Naive thymus-derived CD4-positive, alpha-beta T cell (primary cell): ENCODE results near the gene PCCA. TPM values are rescaled to one million over a fixed set of nuclear protein-coding genes. Genes with fewer than 3 reads are reported as not detected.

ENCODE experiments used
- ATAC-seq: fragments of 150-1000 bp; cut with Tn5 transposase; 2 replicates; pipeline ENCODE4 v1.10.0; 2021; ENCODE audit warnings: mild to moderate bottlenecking, moderate library complexity
- CTCF ChIA-PET: fragments of 350-600 bp; sonication (Branson Sonifier 250); formaldehyde crosslinking; loops from one replicate; lab custom pipeline; 2021; ENCODE audit warnings: antibody characterized with exemption; lab: Charles Lee
- POLR2A ChIA-PET: fragments of 350-600 bp; sonication (Branson Sonifier 250); formaldehyde crosslinking; loops from one replicate; lab custom pipeline; 2021; ENCODE audit warnings: antibody characterized with exemption, inconsistent platforms; lab: Charles Lee
- DNase-seq, 9 donors: peaks; one replicate each; pipeline versions ENCODE4 v3.0.0 to v3.0.0-alpha.2; 2020 to 2022; ENCODE audit warnings: mixed read lengths in 1 of 9
- H3K27ac ChIP-seq: one replicate; pipeline ENCODE4 v1.7.0; 2013; ENCODE audit warnings: mild to moderate bottlenecking, low read depth, low read length, moderate library complexity
- H3K27me3 ChIP-seq, 2 donors: one replicate each; pipeline ENCODE4 v1.7.0; 2013; ENCODE audit warnings: low read length in 2 of 2, mild to moderate bottlenecking in 2 of 2, moderate library complexity in 2 of 2; ENCODE audit not compliant: control insufficient read depth in 2 of 2, insufficient read depth in 2 of 2
- H3K36me3 ChIP-seq, 3 experiments: 1 replicate in 2 of 3; 2 replicates in 1 of 3; pipeline ENCODE4 v1.7.0; 2013; ENCODE audit warnings: low read length in 3 of 3, mild to moderate bottlenecking in 3 of 3, moderate library complexity in 1 of 3; ENCODE audit not compliant: insufficient read depth in 3 of 3, control insufficient read depth in 2 of 3
- H3K4me1 ChIP-seq, 2 donors: one replicate each; pipeline ENCODE4 v1.7.0; 2013; ENCODE audit warnings: low read length in 2 of 2, mild to moderate bottlenecking in 2 of 2, moderate library complexity in 1 of 2; ENCODE audit not compliant: control insufficient read depth in 2 of 2, insufficient read depth in 2 of 2
- H3K4me3 ChIP-seq: 2 replicates; pipeline ENCODE4 v1.7.0; 2013; ENCODE audit warnings: mild to moderate bottlenecking, low read length
- H3K9me3 ChIP-seq, 3 experiments: 1 replicate in 2 of 3; 2 replicates in 1 of 3; pipeline ENCODE4 v1.7.0; 2013; ENCODE audit warnings: low read length in 3 of 3; ENCODE audit not compliant: control insufficient read depth in 2 of 3
- H3K27ac Mint-ChIP-seq, 9 donors: one replicate each; pipeline ENCODE4 v1.8.0; 2020 to 2022; ENCODE audit warnings: mixed read lengths in 9 of 9, mild to moderate bottlenecking in 8 of 9, moderate library complexity in 5 of 9, inconsistent platforms in 2 of 9
- H3K27me3 Mint-ChIP-seq, 5 donors: one replicate each; pipeline ENCODE4 v1.8.0; 2021 to 2022; ENCODE audit warnings: mixed read lengths in 5 of 5, mild to moderate bottlenecking in 1 of 5
- H3K36me3 Mint-ChIP-seq, 5 donors: one replicate each; pipeline ENCODE4 v1.8.0; 2020 to 2022; ENCODE audit warnings: mixed read lengths in 5 of 5, mild to moderate bottlenecking in 3 of 5, inconsistent platforms in 1 of 5
- H3K4me1 Mint-ChIP-seq, 7 donors: one replicate each; pipeline ENCODE4 v1.8.0; 2020 to 2022; ENCODE audit warnings: mixed read lengths in 7 of 7, mild to moderate bottlenecking in 3 of 7, inconsistent platforms in 1 of 7
- H3K4me3 Mint-ChIP-seq, 10 donors: one replicate each; pipeline ENCODE4 v1.8.0; 2020 to 2022; ENCODE audit warnings: mild to moderate bottlenecking in 10 of 10, mixed read lengths in 10 of 10, moderate library complexity in 6 of 10, inconsistent platforms in 2 of 10
- H3K9me3 Mint-ChIP-seq, 11 donors: one replicate each; pipeline ENCODE4 v1.8.0; 2020 to 2022; ENCODE audit warnings: mixed read lengths in 11 of 11, mild to moderate bottlenecking in 4 of 11, inconsistent platforms in 1 of 11, moderate library complexity in 1 of 11
- intact Hi-C, 2 donors: fragments of 100-400 bp; cut with micrococcal nuclease; formaldehyde crosslinking; loops; one replicate each; pipeline ENCODE4 v1.15.1; 2023
- polyA plus RNA-seq, 2 donors: library from polyadenylated mRNA; unstranded; fragments of 300-500 nt; fragmentation: Illumina TruSeq; gene quantifications; one replicate each; pipeline ENCODE4 v1.2.3, GENCODE V29; 2021
- total RNA-seq, 6 experiments: library from RNA in 5 of 6; stranded (reverse) in 5 of 6; gene quantifications; 1 replicate in 5 of 6; 2 replicates in 1 of 6; pipeline ENCODE4 v1.2.3 and lab custom pipeline; 2021 to 2026

PCCA gene
- total and polyA plus RNA-seq, 7 experiments from 2014 or later = 7.3 to 14.6 (median 11.3) TPM

DNA sequence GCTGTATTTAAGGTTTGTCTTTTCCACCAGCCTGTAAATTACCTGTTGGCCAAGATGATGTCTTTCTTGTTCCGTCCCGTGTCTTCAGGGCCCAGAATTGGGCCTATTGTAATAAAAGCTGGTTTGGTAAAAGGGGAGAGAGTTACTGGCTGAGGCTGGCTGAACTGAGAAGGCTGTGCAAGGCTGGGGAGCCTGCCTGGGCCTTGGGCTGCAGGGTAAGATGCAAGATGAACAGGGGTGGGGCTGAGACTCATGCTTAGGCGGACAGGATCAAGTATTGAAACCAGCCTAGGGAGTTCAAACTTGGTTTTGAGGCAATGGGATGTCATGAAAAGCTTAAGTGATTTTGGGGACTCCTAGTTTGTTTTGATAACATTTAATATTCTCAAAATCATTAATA, 142.3 kb downstream of the PCCA start:
- H3K4me3 ChIP-seq = no peak overlapping the region
- DNase-seq = no peak
- H3K36me3 ChIP-seq = no peaks in the 10 kb centered on the region
- Mint-ChIP-seq H3K4me1 (peaks cover 3 to 8% (median 5%) of the 10 kb centered on the region in 7 donors), H3K27me3 (peaks cover 0 to 3% (median 0%) of the 10 kb centered on the region in 5 donors), H3K9me3 (no peaks in the 10 kb centered on the region), H3K4me3 (no peak overlapping the region), H3K36me3 (peaks cover 0 to 4% (median 3%) of the 10 kb centered on the region in 5 donors), H3K27ac (no peak overlapping the region)
- H3K27ac ChIP-seq = no peak overlapping the region
- no peaks in the 10 kb centered on the region for H3K27me3 ChIP-seq
- H3K9me3 ChIP-seq = no peaks in the 10 kb centered on the region
- ChIA-PET CTCF (interaction anchor here (0.6 to 1.0 kb wide), 2 partner anchors 286 to 575 kb away, joined by 3 to 4 read pairs; no protein-coding TSS in a partner anchor), POLR2A (no interaction called here)
- peaks cover 0 to 5% of the 10 kb centered on the region in 2 donors for H3K4me1 ChIP-seq
- intact Hi-C loops = loop anchor here (5.0 to 10.0 kb wide), 3 partner anchors 144 to 1056 kb away; partner anchors contain the start of gene PCCA (in 2 of the 2)
- ATAC-seq = no peak

- DNase-seq = no peak
- ChIA-PET POLR2A (interaction anchor here (1.0 to 1.4 kb wide), 2 partner anchors 23 to 578 kb away, joined by 3 to 5 read pairs; no protein-coding TSS in a partner anchor), CTCF (interaction anchor here (0.6 to 4.7 kb wide), 10 partner anchors 17 to 647 kb away, joined by 3 to 68 read pairs (median 3); no protein-coding TSS in a partner anchor)
- H3K27ac ChIP-seq = no peak overlapping the region
- no peaks in the 10 kb centered on the region for H3K36me3 ChIP-seq
- H3K4me1 Mint-ChIP-seq = peaks cover 3 to 8% (median 5%) of the 10 kb centered on the region in 7 donors
- H3K27ac Mint-ChIP-seq = no peak overlapping the region
- intact Hi-C loops = loop anchor here (2.0 to 10.0 kb wide), 4 partner anchors 147 to 1059 kb away; partner anchors contain the start of gene PCCA (in 2 of the 2)
- H3K27me3 Mint-ChIP-seq = peaks cover 0 to 3% (median 0%) of the 10 kb centered on the region in 5 donors
- H3K36me3 Mint-ChIP-seq = peaks cover 0 to 11% (median 5%) of the 10 kb centered on the region in 5 donors
- ATAC-seq = no peak
- no peak overlapping the region for H3K4me3 ChIP-seq
- no peaks in the 10 kb centered on the region for H3K27me3 ChIP-seq
- no peak overlapping the region for H3K4me3 Mint-ChIP-seq
- H3K9me3 ChIP-seq = no peaks in the 10 kb centered on the region
- H3K4me1 ChIP-seq = peaks cover 0 to 5% of the 10 kb centered on the region in 2 donors
- H3K9me3 Mint-ChIP-seq = no peaks in the 10 kb centered on the region
These were observed 145.1 kb downstream of the PCCA start for GRCh38 chr13:100234006-100234405.

DNA sequence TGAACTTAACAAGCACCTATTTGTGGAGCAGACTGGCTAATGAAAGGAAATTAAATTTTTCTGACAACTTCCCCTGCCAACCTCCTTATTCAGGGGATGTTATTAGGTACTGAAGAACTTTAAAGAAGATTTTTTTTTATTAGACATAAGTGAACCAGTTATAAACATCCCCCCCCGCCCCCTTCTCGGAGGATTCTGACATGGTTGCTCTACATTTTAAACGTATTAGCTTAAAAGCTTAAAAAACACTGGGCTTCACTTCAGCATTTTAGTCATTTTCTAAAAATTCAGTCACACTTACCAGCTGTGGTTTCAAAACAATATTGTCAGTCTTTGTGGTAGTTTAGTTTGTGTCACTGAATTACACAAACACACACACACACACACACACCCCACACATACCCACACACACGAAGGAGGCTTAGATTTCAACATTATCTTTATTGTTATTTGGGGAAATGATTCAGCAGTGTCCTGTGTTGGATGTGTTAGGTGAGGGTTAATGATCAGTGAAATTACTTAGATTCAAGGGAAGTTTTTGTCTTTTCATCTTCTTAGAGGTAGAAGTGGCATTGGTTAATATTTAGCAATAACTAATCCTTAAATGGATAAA, 145.7 kb downstream of the PCCA start:
- DNase-seq = no peak
- peaks cover 0 to 13% (median 5%) of the 10 kb centered on the region in 5 donors for H3K36me3 Mint-ChIP-seq
- Histone ChIP-seq H3K27ac (no peak overlapping the region), H3K9me3 (no peaks in the 10 kb centered on the region), H3K4me1 (peaks cover 0 to 5% of the 10 kb centered on the region in 2 donors), H3K4me3 (no peak overlapping the region), H3K27me3 (no peaks in the 10 kb centered on the region), H3K36me3 (no peaks in the 10 kb centered on the region)
- intact Hi-C loops = loop anchor here (1.0 to 10.0 kb wide), 13 partner anchors 147 to 1060 kb away; partner anchors contain the start of genes PCCA (in 2 of the 2) and CLYBL (in 1 of the 2)
- POLR2A ChIA-PET = interaction anchor here (0.6 to 1.4 kb wide), 2 partner anchors 578 to 650 kb away, joined by 5 read pairs; no protein-coding TSS in a partner anchor
- CTCF ChIA-PET = interaction anchor here (0.6 to 4.7 kb wide), 12 partner anchors 193 to 965 kb away, joined by 3 to 68 read pairs (median 3); no protein-coding TSS in a partner anchor
- H3K4me1 Mint-ChIP-seq = peaks cover 3 to 8% (median 5%) of the 10 kb centered on the region in 7 donors
- no peaks in the 10 kb centered on the region for H3K9me3 Mint-ChIP-seq
- ATAC-seq = no peak
- H3K27me3 Mint-ChIP-seq = peaks cover 0 to 3% (median 0%) of the 10 kb centered on the region in 5 donors
- no peak overlapping the region for H3K4me3 Mint-ChIP-seq
- no peak overlapping the region for H3K27ac Mint-ChIP-seq

- Histone ChIP-seq H3K27ac (no peak overlapping the region), H3K4me3 (no peak overlapping the region), H3K36me3 (no peaks in the 10 kb centered on the region), H3K9me3 (no peaks in the 10 kb centered on the region), H3K4me1 (peaks cover 0 to 5% of the 10 kb centered on the region in 2 donors), H3K27me3 (no peaks in the 10 kb centered on the region)
- Mint-ChIP-seq H3K4me1 (peaks cover 3 to 8% (median 5%) of the 10 kb centered on the region in 7 donors), H3K27ac (no peak overlapping the region), H3K27me3 (peaks cover 0 to 3% (median 0%) of the 10 kb centered on the region in 5 donors), H3K9me3 (no peaks in the 10 kb centered on the region), H3K36me3 (peaks cover 0 to 20% (median 8%) of the 10 kb centered on the region in 5 donors), H3K4me3 (peak overlapping the region in 1 of 10 donors; percentile 30)
- intact Hi-C loops = loop anchor here (1.0 to 10.0 kb wide), 12 partner anchors 151 to 1061 kb away; partner anchors contain the start of genes CLYBL (in 1 of the 2) and PCCA (in 1 of the 2)
- ChIA-PET CTCF (interaction anchor here (0.7 to 4.7 kb wide), 13 partner anchors 12 to 966 kb away, joined by 3 to 68 read pairs (median 5); no protein-coding TSS in a partner anchor), POLR2A (interaction anchor here (1.0 kb wide), 1 partner anchor 578 kb away, joined by 6 read pairs; no protein-coding TSS in a partner anchor)
- DNase-seq (peak in 7 of 9 donors; percentile 11 to 54 (median 40)), ATAC-seq (peak; percentile 57)
These were observed 146.5 kb downstream of the PCCA start for GRCh38 chr13:100235311-100235901.

DNA sequence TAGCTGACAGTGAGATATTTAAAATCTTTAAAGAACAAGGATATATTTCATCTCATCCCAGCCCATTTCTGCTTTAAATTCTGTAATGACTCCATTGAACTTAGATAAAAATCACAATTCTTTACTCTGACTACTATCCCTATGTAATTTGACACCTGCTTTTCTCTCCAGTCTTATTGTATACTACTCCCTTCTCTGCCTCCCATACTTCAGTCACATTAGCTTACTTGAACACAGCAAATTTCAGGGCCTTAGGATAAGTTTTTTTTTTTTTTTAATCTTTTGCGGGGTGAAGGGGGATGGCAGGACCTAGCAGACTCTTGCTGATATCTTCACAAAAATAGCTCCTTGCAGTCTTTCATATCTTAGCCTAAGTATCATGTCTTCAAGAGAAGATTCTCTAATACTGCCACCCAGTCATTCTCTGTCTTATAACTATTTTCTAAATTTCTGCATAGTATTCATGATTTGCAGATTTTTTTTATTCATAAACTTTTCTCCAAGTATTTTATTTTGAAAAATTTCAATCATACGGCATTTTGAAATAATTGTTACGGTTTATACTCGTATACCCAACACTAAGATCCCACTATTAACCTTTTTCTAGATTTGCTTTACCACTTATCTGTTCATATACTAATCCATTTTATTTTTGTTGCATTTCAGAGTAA, 151.4 kb downstream of the PCCA start:
- Mint-ChIP-seq H3K4me3 (no peak overlapping the region), H3K36me3 (peaks cover 0 to 31% (median 8%) of the 10 kb centered on the region in 5 donors), H3K27me3 (no peaks in the 10 kb centered on the region), H3K9me3 (no peaks in the 10 kb centered on the region), H3K4me1 (peaks cover 3 to 5% (median 3%) of the 10 kb centered on the region in 7 donors), H3K27ac (no peak overlapping the region)
- ATAC-seq (no peak), DNase-seq (no peak)
- intact Hi-C loops = no loop called here
- Histone ChIP-seq H3K9me3 (no peaks in the 10 kb centered on the region), H3K4me1 (no peaks in the 10 kb centered on the region), H3K4me3 (no peak overlapping the region), H3K27me3 (no peaks in the 10 kb centered on the region), H3K36me3 (no peaks in the 10 kb centered on the region), H3K27ac (no peak overlapping the region)
- ChIA-PET CTCF (no interaction called here), POLR2A (no interaction called here)

- CTCF ChIA-PET = no interaction called here
- Mint-ChIP-seq H3K4me3 (no peak overlapping the region), H3K36me3 (peaks cover 0 to 27% (median 10%) of the 10 kb centered on the region in 5 donors), H3K4me1 (no peaks in the 10 kb centered on the region), H3K27ac (no peak overlapping the region), H3K27me3 (no peaks in the 10 kb centered on the region), H3K9me3 (peaks cover 0 to 16% (median 8%) of the 10 kb centered on the region in 11 donors)
- ATAC-seq = no peak
- intact Hi-C loops = no loop called here
- Histone ChIP-seq H3K27me3 (no peaks in the 10 kb centered on the region), H3K4me1 (no peaks in the 10 kb centered on the region), H3K4me3 (no peak overlapping the region), H3K27ac (no peak overlapping the region), H3K9me3 (no peaks in the 10 kb centered on the region), H3K36me3 (no peaks in the 10 kb centered on the region)
- POLR2A ChIA-PET = no interaction called here
- no peak for DNase-seq
These were observed 155.5 kb downstream of the PCCA start for GRCh38 chr13:100244431-100244830.
